CD4-positive, alpha-beta T cell (primary cell): Measurements from ENCODE around the gene ADAM22. TPM values are rescaled to one million over a fixed set of nuclear protein-coding genes. Genes with fewer than 3 reads are reported as not detected.
"Not testable (repeated sequence)": the region's sequence is repeated elsewhere in the genome, so short reads cannot be mapped to it uniquely, and the experiment has no call there.

Experiments used
- ATAC-seq: fragments of 200-7000 bp; cut with Tn5 transposase; one replicate; pipeline ENCODE4 v1.10.0; 2022; ENCODE audit warnings: mild to moderate bottlenecking; ENCODE audit not compliant: poor library complexity
- CTCF ChIA-PET: fragments of 350-600 bp; sonication (Branson Sonifier 250); formaldehyde crosslinking; loops from one replicate; lab custom pipeline; 2021; ENCODE audit warnings: antibody characterized with exemption, inconsistent platforms; lab: Charles Lee
- POLR2A ChIA-PET: fragments of 350-600 bp; sonication (Branson Sonifier 250); formaldehyde crosslinking; loops from one replicate; lab custom pipeline; 2021; ENCODE audit warnings: antibody characterized with exemption, inconsistent platforms; lab: Charles Lee
- DNase-seq, 14 experiments: peaks; one replicate each; pipeline ENCODE4 v3.0.0-alpha.2; 2013 to 2020; ENCODE audit warnings: mixed read lengths in 2 of 14
- H3K27ac ChIP-seq, 2 donors: one replicate each; pipeline versions ENCODE4 v1.5.1 to v1.7.0; 2013; ENCODE audit warnings: low read length in 2 of 2, low read depth in 1 of 2, mild to moderate bottlenecking in 1 of 2
- H3K27me3 ChIP-seq, 2 experiments: 1 replicate in 1 of 2; 2 replicates in 1 of 2; pipeline versions ENCODE4 v1.6.1 to v1.7.0; 2013; ENCODE audit warnings: low read length in 2 of 2, control low read depth in 1 of 2, mild to moderate bottlenecking in 1 of 2, moderate library complexity in 1 of 2; ENCODE audit not compliant: insufficient read depth in 2 of 2, control insufficient read depth in 1 of 2
- H3K36me3 ChIP-seq: one replicate; pipeline ENCODE4 v1.6.1; 2013; ENCODE audit warnings: low read length, control low read depth; ENCODE audit not compliant: insufficient read depth
- H3K4me1 ChIP-seq: one replicate; pipeline ENCODE4 v1.6.1; 2013; ENCODE audit warnings: low read length, control low read depth; ENCODE audit not compliant: insufficient read depth
- H3K4me3 ChIP-seq: one replicate; pipeline ENCODE4 v1.5.1; 2013; ENCODE audit warnings: mild to moderate bottlenecking, low read length, moderate library complexity
- H3K9me3 ChIP-seq, 2 experiments: 1 replicate in 1 of 2; 2 replicates in 1 of 2; pipeline versions ENCODE4 v1.6.1 to v1.7.0; 2013; ENCODE audit warnings: low read length in 2 of 2, mild to moderate bottlenecking in 2 of 2, control low read depth in 1 of 2, moderate library complexity in 1 of 2; ENCODE audit not compliant: control insufficient read depth in 1 of 2, insufficient read depth in 1 of 2
- H3K27ac Mint-ChIP-seq: one replicate; pipeline ENCODE4 v1.8.0; 2020; ENCODE audit warnings: mixed read lengths
- H3K27me3 Mint-ChIP-seq: one replicate; pipeline ENCODE4 v1.8.0; 2021; ENCODE audit warnings: mixed read lengths
- H3K36me3 Mint-ChIP-seq: one replicate; pipeline ENCODE4 v1.8.0; 2021; ENCODE audit warnings: low read depth, mixed read lengths
- H3K4me1 Mint-ChIP-seq: one replicate; pipeline ENCODE4 v1.8.0; 2021; ENCODE audit warnings: low read depth, mixed read lengths
- H3K4me3 Mint-ChIP-seq: one replicate; pipeline ENCODE4 v1.8.0; 2020; ENCODE audit warnings: mild to moderate bottlenecking, mixed read lengths
- H3K9me3 Mint-ChIP-seq: one replicate; pipeline ENCODE4 v1.8.0; 2020; ENCODE audit warnings: mixed read lengths
- intact Hi-C, 2 experiments: fragments of 100-400 bp; cut with DNase I in 1 of 2; cut with micrococcal nuclease in 1 of 2; formaldehyde crosslinking; loops; one replicate each; pipeline versions ENCODE4 v1.15.1 to v1.9.0; 2023 to 2025; cut with DNase I, micrococcal nuclease
- total RNA-seq, 174 experiments: library from RNA in 2 of 174; stranded (reverse) in 2 of 174; gene quantifications; one replicate each; pipeline ENCODE4 v1.2.3 and lab custom pipeline; 2021 to 2026
- TF ChIP-seq, protein P1 (sequence below): fragments of 200-600 bp; IDR thresholded peaks from one replicate; pipeline ENCODE4 v1.8.0; 2022; ENCODE audit warnings: antibody characterized with exemption, mild to moderate bottlenecking

Gene ADAM22
- total RNA-seq, 2 experiments from 2014 or later: 0.60 to 0.64 TPM

DNA sequence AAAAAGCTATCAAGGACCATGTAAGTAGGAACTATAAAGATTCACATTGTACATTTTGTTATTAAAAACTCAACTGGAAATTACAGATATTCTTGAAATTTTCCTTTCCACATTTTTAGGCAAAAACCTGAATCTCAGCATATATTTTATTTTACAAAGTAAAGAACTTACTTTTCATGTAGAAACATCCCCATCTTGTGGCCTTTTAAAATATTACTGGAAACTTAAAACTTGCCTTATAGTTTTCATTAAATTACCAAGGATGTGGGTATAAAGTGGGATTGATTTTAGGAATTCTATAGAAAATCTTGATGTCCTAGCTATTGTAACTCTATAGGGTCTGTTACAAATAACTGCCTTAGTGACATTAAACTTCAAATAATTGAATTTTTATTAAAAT is 47.2 kb upstream of the ADAM22 start:
- Histone ChIP-seq H3K27ac (no peak overlapping the region), H3K36me3 (peaks cover 29% of the 10 kb centered on the region), H3K9me3 (no peaks in the 10 kb centered on the region), H3K27me3 (no peaks in the 10 kb centered on the region), H3K4me1 (no peaks in the 10 kb centered on the region), H3K4me3 (no peak overlapping the region)
- CTCF ChIA-PET: interaction anchor here (0.5 to 1.7 kb wide), 4 partner anchors 89 to 575 kb away, joined by 3 to 16 read pairs (median 3); no protein-coding TSS in a partner anchor
- peak in 3 of 14 experiments; percentile 61 to 64 (median 63) for DNase-seq
- TF ChIP-seq, protein P1, sequence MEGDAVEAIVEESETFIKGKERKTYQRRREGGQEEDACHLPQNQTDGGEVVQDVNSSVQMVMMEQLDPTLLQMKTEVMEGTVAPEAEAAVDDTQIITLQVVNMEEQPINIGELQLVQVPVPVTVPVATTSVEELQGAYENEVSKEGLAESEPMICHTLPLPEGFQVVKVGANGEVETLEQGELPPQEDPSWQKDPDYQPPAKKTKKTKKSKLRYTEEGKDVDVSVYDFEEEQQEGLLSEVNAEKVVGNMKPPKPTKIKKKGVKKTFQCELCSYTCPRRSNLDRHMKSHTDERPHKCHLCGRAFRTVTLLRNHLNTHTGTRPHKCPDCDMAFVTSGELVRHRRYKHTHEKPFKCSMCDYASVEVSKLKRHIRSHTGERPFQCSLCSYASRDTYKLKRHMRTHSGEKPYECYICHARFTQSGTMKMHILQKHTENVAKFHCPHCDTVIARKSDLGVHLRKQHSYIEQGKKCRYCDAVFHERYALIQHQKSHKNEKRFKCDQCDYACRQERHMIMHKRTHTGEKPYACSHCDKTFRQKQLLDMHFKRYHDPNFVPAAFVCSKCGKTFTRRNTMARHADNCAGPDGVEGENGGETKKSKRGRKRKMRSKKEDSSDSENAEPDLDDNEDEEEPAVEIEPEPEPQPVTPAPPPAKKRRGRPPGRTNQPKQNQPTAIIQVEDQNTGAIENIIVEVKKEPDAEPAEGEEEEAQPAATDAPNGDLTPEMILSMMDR: peak; percentile 83
- H3K9me3 Mint-ChIP-seq: no peaks in the 10 kb centered on the region
- POLR2A ChIA-PET: interaction anchor here (1.3 to 1.4 kb wide), 2 partner anchors 11 to 258 kb away, joined by 5 read pairs; partner anchors contain the start of genes DBF4, RUNDC3B and SLC25A40
- H3K4me1 Mint-ChIP-seq: peaks cover 18% of the 10 kb centered on the region
- no peak overlapping the region for H3K4me3 Mint-ChIP-seq
- no peak overlapping the region for H3K27ac Mint-ChIP-seq
- H3K36me3 Mint-ChIP-seq: peaks cover 75% of the 10 kb centered on the region
- peak; percentile 34 for ATAC-seq
- intact Hi-C loops: loop anchor here (1.0 to 5.0 kb wide), 7 partner anchors 89 to 575 kb away; no protein-coding TSS in a partner anchor
- H3K27me3 Mint-ChIP-seq: no peaks in the 10 kb centered on the region

DNA sequence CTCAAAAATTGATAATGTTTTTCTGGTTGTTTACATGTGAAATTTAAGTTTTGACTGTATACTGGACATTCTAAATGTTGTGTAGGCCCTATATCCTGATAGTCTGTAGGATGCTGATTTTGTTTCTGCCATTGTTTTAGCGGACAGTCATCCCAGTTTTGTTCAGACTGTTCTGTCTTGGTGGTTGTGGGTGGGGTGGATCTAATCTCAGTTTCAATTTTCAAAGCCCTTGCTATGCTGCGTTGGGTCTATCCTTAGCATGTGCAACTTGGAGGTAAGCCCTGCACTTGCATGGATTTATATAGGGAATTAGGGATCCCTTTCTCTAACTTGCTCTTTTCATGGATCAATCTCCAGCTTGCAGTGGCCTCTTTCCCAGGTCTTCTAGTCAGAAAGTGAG is 38.7 kb upstream of the ADAM22 start:
- H3K4me3 Mint-ChIP-seq: no peak overlapping the region
- no peak overlapping the region for H3K4me3 ChIP-seq
- H3K36me3 Mint-ChIP-seq: peaks cover 88% of the 10 kb centered on the region
- peaks cover 43% of the 10 kb centered on the region for H3K36me3 ChIP-seq
- H3K27ac Mint-ChIP-seq: no peak overlapping the region
- no peaks in the 10 kb centered on the region for H3K9me3 ChIP-seq
- POLR2A ChIA-PET: no interaction called here
- H3K9me3 Mint-ChIP-seq: no peaks in the 10 kb centered on the region
- intact Hi-C loops: no loop called here
- H3K27ac ChIP-seq: no peak overlapping the region
- no peak for ATAC-seq
- DNase-seq: no peak
- no peaks in the 10 kb centered on the region for H3K27me3 ChIP-seq
- peaks cover 12% of the 10 kb centered on the region for H3K4me1 Mint-ChIP-seq
- no peaks in the 10 kb centered on the region for H3K27me3 Mint-ChIP-seq
- TF ChIP-seq, protein P1: no peak
- CTCF ChIA-PET: no interaction called here
- H3K4me1 ChIP-seq: no peaks in the 10 kb centered on the region

DNA sequence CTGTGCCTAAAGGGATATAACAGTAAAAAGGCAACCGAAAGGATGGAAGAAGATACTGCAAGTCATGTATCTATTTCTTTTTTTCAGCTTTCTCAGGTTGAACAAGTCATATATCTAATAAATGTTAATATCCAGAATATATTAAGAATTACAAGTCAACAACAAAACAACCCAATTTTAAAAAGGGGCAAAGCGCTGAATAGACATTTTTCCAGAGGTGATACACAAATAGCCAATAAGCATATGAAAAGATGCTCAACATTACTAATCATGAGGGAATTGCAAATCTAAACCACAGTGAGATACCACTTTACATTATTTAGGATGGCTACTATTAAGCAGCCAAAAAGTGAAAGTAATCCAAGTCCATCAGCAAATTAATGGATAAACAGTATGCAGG is 34.8 kb upstream of the ADAM22 start:
- CTCF ChIA-PET: no interaction called here
- DNase-seq (no peak), ATAC-seq (no peak)
- peaks cover 80% of the 10 kb centered on the region for H3K36me3 Mint-ChIP-seq
- H3K27me3 ChIP-seq: no peaks in the 10 kb centered on the region
- H3K9me3 ChIP-seq: no peaks in the 10 kb centered on the region
- no peak overlapping the region for H3K27ac ChIP-seq
- H3K27me3 Mint-ChIP-seq: no peaks in the 10 kb centered on the region
- no peaks in the 10 kb centered on the region for H3K4me1 ChIP-seq
- peaks cover 50% of the 10 kb centered on the region for H3K36me3 ChIP-seq
- TF ChIP-seq, protein P1: no peak
- H3K4me3 Mint-ChIP-seq: no peak overlapping the region
- H3K4me1 Mint-ChIP-seq: peaks cover 6% of the 10 kb centered on the region
- no peaks in the 10 kb centered on the region for H3K9me3 Mint-ChIP-seq
- intact Hi-C loops: no loop called here
- no peak overlapping the region for H3K4me3 ChIP-seq
- POLR2A ChIA-PET: no interaction called here
- no peak overlapping the region for H3K27ac Mint-ChIP-seq

DNA sequence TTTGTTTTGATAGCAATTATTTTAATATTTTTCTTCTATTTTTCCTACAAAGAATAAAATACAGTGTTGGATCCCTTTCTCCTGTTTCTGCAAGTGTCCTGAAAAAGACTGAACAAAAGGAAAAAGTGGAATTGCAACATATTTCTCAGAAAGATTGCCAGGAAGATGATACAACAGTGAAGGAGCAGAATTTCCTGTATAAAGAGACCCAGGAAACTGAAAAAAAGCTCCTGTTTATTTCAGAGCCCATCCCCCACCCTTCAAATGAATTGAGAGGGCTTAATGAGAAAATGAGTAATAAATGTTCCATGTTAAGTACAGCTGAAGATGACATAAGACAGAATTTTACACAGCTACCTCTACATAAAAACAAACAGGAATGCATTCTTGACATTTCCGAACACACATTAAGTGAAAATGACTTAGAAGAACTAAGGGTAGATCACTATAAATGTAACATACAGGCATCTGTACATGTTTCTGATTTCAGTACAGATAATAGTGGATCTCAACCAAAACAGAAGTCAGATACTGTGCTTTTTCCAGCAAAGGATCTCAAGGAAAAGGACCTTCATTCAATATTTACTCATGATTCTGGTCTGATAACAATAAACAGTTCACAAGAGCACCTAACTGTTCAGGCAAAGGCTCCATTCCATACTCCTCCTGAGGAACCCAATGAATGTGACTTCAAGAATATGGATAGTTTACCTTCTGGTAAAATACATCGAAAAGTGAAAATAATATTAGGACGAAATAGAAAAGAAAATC is 26.7 kb upstream of the ADAM22 start:
- H3K9me3 ChIP-seq, H3K4me1 Mint-ChIP-seq, H3K4me3 Mint-ChIP-seq, DNase-seq, POLR2A ChIA-PET, H3K9me3 Mint-ChIP-seq, H3K27me3 ChIP-seq, H3K27me3 Mint-ChIP-seq, H3K4me3 ChIP-seq, CTCF ChIA-PET, H3K27ac ChIP-seq, intact Hi-C loops, H3K4me1 ChIP-seq, ATAC-seq: not testable (repeated sequence)
- peak overlapping the region; percentile 10 for H3K27ac Mint-ChIP-seq
- peaks cover 27% of the 10 kb centered on the region for H3K36me3 Mint-ChIP-seq
- H3K36me3 ChIP-seq: peaks cover 21% of the 10 kb centered on the region

DNA sequence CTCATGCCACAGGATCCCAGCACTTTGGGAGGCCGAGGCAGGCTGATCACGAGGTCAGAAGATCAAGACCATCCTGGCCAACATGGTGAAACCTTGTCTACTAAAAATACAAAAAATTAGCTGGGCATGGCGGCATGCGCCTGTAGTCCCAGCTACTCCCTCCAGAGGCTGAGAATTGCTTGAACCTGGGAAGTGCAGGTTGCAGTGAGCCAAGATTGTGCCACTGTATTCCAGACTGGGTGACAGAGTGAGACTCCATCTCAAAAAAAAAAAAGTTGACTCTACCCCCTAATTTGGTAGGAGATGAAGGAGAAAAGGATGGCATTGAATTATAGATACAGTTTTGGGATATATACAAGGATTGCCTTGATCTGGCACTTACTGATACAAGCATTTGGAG is 25.2 kb upstream of the ADAM22 start:
- H3K4me3 ChIP-seq, H3K27me3 Mint-ChIP-seq, POLR2A ChIA-PET, H3K9me3 Mint-ChIP-seq, CTCF ChIA-PET, H3K27ac Mint-ChIP-seq, H3K27ac ChIP-seq, H3K4me3 Mint-ChIP-seq, H3K4me1 Mint-ChIP-seq, H3K4me1 ChIP-seq, intact Hi-C loops, H3K9me3 ChIP-seq, H3K27me3 ChIP-seq, DNase-seq, ATAC-seq: not testable (repeated sequence)
- peaks cover 20% of the 10 kb centered on the region for H3K36me3 Mint-ChIP-seq
- H3K36me3 ChIP-seq: peaks cover 21% of the 10 kb centered on the region
